Subcutaneous adipose tissue (tissue), 4 donors: ENCODE data around the gene ESYT2. TPM values are rescaled to one million over a fixed set of nuclear protein-coding genes. Genes with fewer than 3 reads are reported as not detected.

Experiments
- total RNA-seq, 4 donors: library from RNA; depleted of rRNA; stranded (reverse); fragments of >200 nt; gene quantifications; one replicate each; pipeline ENCODE4 v1.1.0, GENCODE V29; 2016
- TF ChIP-seq, protein P1 (sequence below): fragments of 450-650 bp; IDR thresholded peaks from one replicate; pipeline ENCODE4 v1.5.1; 2016; ENCODE audit warnings: low read depth, mild to moderate bottlenecking, control low read depth, antibody characterized with exemption, moderate library complexity

Gene ESYT2
- total RNA-seq, 4 donors from 2014 or later, result 86.2 to 124 (median 106) TPM

DNA sequence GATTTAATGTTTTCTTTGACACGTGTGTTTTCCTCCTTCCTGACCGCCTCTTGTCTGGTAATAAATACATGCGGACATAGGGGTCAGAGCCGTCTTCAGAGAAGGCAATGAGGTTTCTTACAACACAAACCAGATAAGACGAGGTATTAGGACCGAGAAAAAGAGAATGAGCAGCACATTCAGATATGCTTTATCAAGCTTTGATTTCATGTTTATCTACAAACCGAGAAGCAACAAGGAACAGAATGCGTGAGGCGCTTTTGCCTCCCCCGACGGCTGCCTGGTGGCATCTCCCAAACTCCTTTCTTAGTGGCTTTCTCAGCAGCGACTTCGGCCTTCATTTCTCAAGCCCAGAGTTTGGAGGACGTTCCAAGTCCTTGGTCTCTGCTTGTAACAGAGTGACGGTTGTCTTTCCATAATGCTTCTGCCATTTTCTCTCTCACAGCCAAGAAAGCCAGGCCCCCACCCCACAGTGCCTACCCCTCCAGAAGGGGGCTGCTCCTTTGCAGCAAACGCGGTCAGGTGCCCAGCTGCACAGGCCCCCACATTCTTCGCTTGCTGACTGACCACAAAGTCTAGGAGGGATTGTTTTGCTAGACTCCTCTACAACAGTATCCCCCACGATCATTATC is 92.1 kb downstream of the ESYT2 start:
- TF ChIP-seq, protein P1, sequence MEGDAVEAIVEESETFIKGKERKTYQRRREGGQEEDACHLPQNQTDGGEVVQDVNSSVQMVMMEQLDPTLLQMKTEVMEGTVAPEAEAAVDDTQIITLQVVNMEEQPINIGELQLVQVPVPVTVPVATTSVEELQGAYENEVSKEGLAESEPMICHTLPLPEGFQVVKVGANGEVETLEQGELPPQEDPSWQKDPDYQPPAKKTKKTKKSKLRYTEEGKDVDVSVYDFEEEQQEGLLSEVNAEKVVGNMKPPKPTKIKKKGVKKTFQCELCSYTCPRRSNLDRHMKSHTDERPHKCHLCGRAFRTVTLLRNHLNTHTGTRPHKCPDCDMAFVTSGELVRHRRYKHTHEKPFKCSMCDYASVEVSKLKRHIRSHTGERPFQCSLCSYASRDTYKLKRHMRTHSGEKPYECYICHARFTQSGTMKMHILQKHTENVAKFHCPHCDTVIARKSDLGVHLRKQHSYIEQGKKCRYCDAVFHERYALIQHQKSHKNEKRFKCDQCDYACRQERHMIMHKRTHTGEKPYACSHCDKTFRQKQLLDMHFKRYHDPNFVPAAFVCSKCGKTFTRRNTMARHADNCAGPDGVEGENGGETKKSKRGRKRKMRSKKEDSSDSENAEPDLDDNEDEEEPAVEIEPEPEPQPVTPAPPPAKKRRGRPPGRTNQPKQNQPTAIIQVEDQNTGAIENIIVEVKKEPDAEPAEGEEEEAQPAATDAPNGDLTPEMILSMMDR, result no peak

DNA sequence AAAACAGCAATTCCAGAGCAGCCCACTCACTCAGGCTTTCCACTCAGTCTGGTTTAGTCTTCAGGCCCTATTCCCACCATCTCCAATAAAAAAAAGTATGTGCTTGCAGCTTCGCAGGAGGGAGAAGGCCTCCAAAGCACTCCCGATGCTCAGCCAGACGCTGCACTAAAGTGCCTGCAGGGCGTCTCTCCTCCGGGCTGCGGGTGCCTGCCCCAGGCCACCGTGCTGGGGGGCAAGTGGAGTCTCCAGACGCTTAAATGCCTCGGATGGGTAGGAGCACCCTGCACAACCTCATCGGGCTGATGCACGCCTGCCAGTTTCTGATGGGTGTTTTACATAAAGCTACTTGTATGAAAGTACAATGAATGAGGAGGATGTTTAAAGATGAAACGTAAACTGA is 93.4 kb downstream of the ESYT2 start:
- TF ChIP-seq, protein P1, result no peak

DNA sequence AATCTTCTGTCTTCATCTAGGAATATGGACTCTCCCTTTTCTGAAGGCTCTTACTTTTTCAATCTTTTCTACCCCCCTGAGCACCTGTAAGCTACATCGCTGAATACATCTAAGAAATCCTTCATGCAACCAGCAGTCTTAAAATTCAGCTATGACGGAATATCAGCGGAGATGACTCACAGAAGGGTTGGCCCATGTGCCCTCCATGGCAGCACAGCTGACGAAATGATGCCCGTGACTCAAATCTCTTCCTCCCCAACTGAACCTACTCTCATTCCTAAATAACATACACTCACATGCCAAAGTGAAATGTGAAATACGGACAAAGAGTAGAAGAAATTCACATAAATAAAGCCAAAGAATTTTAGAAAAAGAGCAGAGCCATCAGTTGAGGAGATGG is 94.4 kb downstream of the ESYT2 start:
- TF ChIP-seq, protein P1, result no peak

DNA sequence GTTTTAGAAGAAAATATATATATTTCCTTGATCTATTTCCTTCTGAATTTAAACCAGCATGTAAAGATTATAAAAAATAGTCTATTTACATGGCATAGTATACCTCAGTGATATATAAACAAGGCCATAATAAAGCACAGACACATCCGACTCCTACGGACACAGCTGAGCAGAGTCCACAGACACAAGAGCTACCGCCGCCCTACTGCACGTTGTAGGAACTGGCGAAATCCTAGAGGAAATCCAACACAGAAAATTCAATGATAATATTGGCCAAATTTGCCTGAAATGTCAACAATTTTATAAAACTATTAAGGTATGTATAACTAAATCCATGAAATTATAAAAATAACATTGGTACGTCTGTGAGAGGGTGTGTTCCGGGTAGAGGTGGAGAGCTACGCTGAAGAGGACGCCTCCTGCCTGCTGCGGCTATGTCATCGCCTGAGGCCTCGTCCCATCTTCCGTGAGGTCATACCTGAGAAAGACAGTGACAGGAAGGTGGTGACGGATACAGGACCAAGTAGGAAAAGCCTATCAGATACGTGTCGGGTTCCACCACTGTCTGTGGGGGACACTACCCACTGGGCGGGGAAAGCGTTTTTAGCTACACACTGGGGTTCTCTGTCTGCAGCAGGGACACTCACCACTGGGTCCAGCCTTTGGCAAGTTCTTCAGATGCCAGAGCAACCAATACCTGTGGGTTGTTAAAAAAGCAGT is 95.4 kb downstream of the ESYT2 start:
- TF ChIP-seq, protein P1, result no peak

DNA sequence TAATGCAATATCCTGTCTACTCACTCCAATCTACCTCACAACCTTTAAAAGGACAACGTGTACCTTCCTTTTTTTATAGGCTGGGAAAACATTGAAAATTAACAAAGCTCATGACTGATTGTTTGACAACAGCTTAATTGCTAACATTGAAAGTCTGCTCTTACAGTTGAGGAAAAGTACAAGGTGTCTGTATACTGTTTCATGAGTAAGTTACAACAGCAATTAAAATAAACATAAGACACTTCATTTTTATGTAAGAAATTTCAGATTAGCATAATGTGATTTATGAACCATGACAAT is 96.1 kb downstream of the ESYT2 start:
- TF ChIP-seq, protein P1, result no peak

DNA sequence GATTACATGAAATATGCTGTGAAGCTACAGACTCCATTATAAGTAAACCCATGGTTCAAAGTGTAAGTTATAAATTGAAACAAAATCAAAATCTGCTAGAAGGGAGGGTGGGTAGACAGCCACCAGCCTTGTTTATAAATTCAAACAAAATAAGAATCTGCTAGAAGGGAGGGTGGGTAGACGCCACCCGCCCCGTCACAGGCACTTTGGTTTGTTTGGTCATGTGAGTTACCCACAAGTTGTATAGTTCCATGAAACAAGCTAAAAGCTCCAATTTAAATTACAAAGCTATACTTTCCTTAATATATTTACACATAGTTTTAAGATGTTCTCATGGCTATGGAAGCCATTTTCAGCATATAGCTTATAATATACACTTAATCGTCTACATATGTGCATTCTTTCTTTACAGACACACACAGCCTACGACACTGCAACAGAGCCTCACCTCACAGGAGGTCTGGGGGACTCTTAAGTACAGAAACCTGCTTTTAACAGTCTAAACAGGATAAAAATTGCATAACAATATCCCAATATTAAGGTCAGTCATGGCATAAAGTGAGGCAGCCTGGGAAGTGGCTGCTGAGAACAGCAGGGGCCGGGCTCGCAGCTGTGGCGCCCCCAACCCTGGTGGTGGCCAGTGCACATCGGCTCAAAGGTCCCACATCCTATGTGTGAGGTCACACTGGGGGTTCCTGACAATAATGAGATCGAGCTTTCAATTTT is 96.7 kb downstream of the ESYT2 start:
- TF ChIP-seq, protein P1, result no peak

DNA sequence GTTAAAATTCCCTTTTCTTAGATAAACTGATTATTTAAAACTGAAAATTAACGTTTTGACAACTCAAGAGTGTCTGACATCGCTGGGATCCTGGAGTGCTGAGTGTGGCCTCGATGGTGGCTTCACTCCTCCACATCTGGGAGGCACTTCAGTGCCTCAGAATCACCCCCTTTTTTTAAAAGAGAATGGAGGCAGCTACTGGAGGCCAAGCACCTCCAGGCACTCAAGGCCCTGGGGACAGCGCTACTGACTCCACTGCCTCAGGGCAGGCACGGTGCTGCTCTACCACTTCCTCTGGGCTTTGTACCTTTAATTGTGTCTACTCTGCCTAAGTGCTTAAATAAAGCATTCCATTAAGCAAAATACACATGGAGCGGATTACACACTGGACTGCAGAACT is 97.5 kb downstream of the ESYT2 start:
- TF ChIP-seq, protein P1, result no peak
